ENCODE measurements around the gene ANK3. TPM values are rescaled to one million over a fixed set of nuclear protein-coding genes. Genes with fewer than 3 reads are reported as not detected.

ANK3 gene
- polyA plus RNA-seq, 3 donors, result not detected

DNA sequence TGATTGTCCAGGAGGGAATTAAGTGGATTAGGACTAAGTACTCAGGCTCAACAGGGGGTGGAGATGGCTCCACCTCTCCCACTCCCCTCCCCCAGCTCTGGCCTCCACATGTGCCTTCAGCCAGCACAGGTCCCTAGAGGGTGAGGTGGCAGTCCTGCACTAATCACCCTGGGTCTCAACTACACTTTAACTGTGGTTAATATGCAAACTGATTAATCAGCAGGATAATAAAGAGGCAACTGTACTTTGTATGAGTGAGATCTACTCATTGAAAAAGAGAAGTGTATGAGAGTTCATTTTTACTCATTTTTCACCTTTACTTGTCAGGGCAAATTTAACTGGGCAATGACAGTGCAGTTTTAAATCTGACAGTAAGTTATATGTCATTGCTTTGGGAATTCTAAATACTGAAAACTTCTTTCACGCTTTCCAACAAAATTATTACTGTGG, 259.5 kb downstream of the ANK3 start:
- no peak for DNase-seq
- Mint-ChIP-seq H3K27me3 (ENCODE audit: low read depth in 3 of 3) (peaks cover 0 to 3% (median 0%) of the 10 kb centered on the region in 3 donors), H3K36me3 (no peaks in the 10 kb centered on the region), H3K9me3 (peaks cover 0 to 1% (median 0%) of the 10 kb centered on the region in 7 donors), H3K4me1 (no peaks in the 10 kb centered on the region), H3K27ac (no peak overlapping the region), H3K4me3 (no peak overlapping the region)
- no peaks in the 10 kb centered on the region for H4K20me1 ChIP-seq (ENCODE audit: insufficient read depth, low read length)
- H3K27ac ChIP-seq (ENCODE audit: low read depth in 1 of 2, low read length in 2 of 2), result no peak overlapping the region
- no peak overlapping the region for H2AFZ ChIP-seq (ENCODE audit: insufficient read depth, low read depth, low read length, poor library complexity, severe bottlenecking)
- H3K4me2 ChIP-seq (replicated peaks; ENCODE audit: extremely low read depth, low read length, poor library complexity, severe bottlenecking), result no peak overlapping the region
- intact Hi-C loops (cut with micrococcal nuclease), result no loop called here
- no peak overlapping the region for H3K9ac ChIP-seq (ENCODE audit: insufficient read depth, low read length, poor library complexity, severe bottlenecking)
- no peaks in the 10 kb centered on the region for H3K9me3 ChIP-seq (replicated peaks in 1 of 2; ENCODE audit: control insufficient read depth in 1 of 2, insufficient read depth in 1 of 2, low read length in 2 of 2)
- H3K79me2 ChIP-seq (ENCODE audit: insufficient read depth, low read length), result no peaks in the 10 kb centered on the region
- H3K4me3 ChIP-seq (replicated peaks in 1 of 3; ENCODE audit: low read depth in 2 of 3, low read length in 3 of 3), result no peak overlapping the region
- no CpG with 5 or more reads among the region's 1 CpG for WGBS (ENCODE audit: insufficient coverage)
- no peaks in the 10 kb centered on the region for H3K4me1 ChIP-seq (ENCODE audit: control insufficient read depth in 1 of 2, insufficient read depth in 2 of 2, low read length in 2 of 2)
- TF ChIP-seq, protein P1, sequence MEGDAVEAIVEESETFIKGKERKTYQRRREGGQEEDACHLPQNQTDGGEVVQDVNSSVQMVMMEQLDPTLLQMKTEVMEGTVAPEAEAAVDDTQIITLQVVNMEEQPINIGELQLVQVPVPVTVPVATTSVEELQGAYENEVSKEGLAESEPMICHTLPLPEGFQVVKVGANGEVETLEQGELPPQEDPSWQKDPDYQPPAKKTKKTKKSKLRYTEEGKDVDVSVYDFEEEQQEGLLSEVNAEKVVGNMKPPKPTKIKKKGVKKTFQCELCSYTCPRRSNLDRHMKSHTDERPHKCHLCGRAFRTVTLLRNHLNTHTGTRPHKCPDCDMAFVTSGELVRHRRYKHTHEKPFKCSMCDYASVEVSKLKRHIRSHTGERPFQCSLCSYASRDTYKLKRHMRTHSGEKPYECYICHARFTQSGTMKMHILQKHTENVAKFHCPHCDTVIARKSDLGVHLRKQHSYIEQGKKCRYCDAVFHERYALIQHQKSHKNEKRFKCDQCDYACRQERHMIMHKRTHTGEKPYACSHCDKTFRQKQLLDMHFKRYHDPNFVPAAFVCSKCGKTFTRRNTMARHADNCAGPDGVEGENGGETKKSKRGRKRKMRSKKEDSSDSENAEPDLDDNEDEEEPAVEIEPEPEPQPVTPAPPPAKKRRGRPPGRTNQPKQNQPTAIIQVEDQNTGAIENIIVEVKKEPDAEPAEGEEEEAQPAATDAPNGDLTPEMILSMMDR (IDR thresholded peaks at IDR 0.05), result no peak
- no peaks in the 10 kb centered on the region for H3K36me3 ChIP-seq (replicated peaks in 1 of 2; ENCODE audit: control insufficient read depth in 1 of 2, insufficient read depth in 2 of 2, low read length in 2 of 2)
- no peaks in the 10 kb centered on the region for H3K27me3 ChIP-seq (ENCODE audit: control insufficient read depth in 2 of 2, insufficient read depth in 2 of 2, low read length in 2 of 2)

DNA sequence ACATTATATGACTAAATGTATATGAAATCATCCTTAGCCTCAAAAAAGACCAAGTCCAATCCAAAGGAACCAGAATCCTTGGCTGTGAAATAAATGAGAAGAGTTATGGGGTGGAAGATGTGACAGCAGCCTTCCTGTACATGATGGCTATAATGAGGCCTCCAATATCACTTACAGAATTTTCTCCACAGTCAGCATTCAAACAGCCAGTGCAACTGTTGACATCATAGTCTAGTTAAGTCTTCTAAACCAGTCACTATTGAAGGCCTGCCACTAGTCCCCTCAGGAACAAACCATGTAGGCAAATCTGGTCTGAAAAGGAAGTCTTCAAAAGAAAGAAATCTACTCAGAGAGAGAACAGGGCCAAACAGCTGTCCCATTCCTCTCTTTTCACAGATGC, 263.8 kb downstream of the ANK3 start:
- intact Hi-C loops (cut with micrococcal nuclease), result no loop called here
- Histone ChIP-seq H3K9me3 (replicated peaks in 1 of 2; ENCODE audit: control insufficient read depth in 1 of 2, insufficient read depth in 1 of 2, low read length in 2 of 2) (no peaks in the 10 kb centered on the region), H3K4me3 (replicated peaks in 1 of 3; ENCODE audit: low read depth in 2 of 3, low read length in 3 of 3) (no peak overlapping the region), H3K79me2 (ENCODE audit: insufficient read depth, low read length) (no peaks in the 10 kb centered on the region), H3K36me3 (replicated peaks in 1 of 2; ENCODE audit: control insufficient read depth in 1 of 2, insufficient read depth in 2 of 2, low read length in 2 of 2) (no peaks in the 10 kb centered on the region), H4K20me1 (ENCODE audit: insufficient read depth, low read length) (no peaks in the 10 kb centered on the region), H3K27me3 (ENCODE audit: control insufficient read depth in 2 of 2, insufficient read depth in 2 of 2, low read length in 2 of 2) (no peaks in the 10 kb centered on the region), H3K4me1 (ENCODE audit: control insufficient read depth in 1 of 2, insufficient read depth in 2 of 2, low read length in 2 of 2) (no peaks in the 10 kb centered on the region), H3K4me2 (replicated peaks; ENCODE audit: extremely low read depth, low read length, poor library complexity, severe bottlenecking) (no peak overlapping the region), H2AFZ (ENCODE audit: insufficient read depth, low read depth, low read length, poor library complexity, severe bottlenecking) (no peak overlapping the region), H3K9ac (ENCODE audit: insufficient read depth, low read length, poor library complexity, severe bottlenecking) (no peak overlapping the region), H3K27ac (ENCODE audit: low read depth in 1 of 2, low read length in 2 of 2) (no peak overlapping the region)
- Mint-ChIP-seq H3K27me3 (ENCODE audit: low read depth in 3 of 3) (peaks cover 0 to 3% (median 0%) of the 10 kb centered on the region in 3 donors), H3K9me3 (peaks cover 0 to 1% (median 0%) of the 10 kb centered on the region in 7 donors), H3K27ac (no peak overlapping the region), H3K4me1 (no peaks in the 10 kb centered on the region), H3K36me3 (no peaks in the 10 kb centered on the region), H3K4me3 (no peak overlapping the region)
- TF ChIP-seq, protein P1 (IDR thresholded peaks at IDR 0.05), result no peak
- no peak for DNase-seq

Measured in CD14-positive monocyte (primary cell).